Measurements from ENCODE around the gene GTF2F2.
A peak's percentile ranks its signal among the peaks of the same experiment; 100 is the strongest.

GTF2F2 gene

DNA sequence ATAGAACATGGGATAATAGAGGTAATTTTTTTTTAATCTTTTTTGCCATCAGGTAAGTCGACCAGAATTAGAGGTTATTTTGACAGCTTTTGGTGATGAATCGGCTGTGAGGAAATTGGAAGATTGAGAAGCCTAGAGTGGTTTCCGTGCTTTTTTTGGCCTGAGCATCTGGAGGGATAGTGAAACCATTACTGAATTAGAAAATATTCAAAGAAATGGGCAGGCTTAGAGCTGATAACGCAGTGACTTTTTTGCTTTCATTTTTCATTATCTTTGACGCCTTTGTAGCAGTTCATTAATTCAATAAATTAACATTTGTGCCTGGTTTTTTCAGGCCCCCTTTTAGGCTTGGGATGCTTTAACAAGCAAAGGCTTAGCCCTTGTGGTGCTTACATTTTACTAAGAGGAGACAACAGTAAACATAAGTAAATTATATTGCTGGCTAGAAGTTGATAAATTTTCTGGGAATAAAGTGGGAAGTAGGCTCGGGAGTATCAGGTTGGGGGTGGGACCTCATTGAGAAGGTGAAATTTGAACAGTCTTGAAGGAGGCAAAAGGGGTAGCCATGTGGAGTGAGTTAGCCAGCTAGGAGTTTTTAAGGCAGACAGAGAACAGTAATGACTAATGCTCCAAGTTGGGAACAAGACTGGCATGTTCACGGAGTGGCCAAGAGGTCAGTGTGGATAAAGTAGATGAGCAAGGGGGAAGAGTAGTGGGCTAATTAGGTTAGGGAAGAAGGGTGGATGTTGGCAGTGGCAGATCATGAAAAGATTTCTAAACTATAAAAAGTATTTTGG is 36.5 kb downstream of the GTF2F2 start:
- no peak for DNase-seq (ENCODE audit: low read depth in 2 of 2)
- TF ChIP-seq CTCF (IDR thresholded peaks at IDR 0.05; ENCODE audit: low read depth, low read length): no peak

GRCh38 chr13:45162194-45162593 is 41.9 kb downstream of the GTF2F2 start:
- no peak overlapping the region for H3K4me3 ChIP-seq (replicated peaks in 1 of 2; ENCODE audit: low read depth in 2 of 2, low read length in 2 of 2)
- peak; percentile 40 to 48 for DNase-seq (ENCODE audit: low read depth in 2 of 2)
- no peak for TF ChIP-seq CTCF (IDR thresholded peaks at IDR 0.05; ENCODE audit: low read depth, low read length)

More for the DNA sequence above, 36.5 kb downstream of the GTF2F2 start:
- H3K4me3 ChIP-seq (replicated peaks in 1 of 2; ENCODE audit: low read depth in 2 of 2, low read length in 2 of 2): no peak overlapping the region

- no peak for TF ChIP-seq CTCF (IDR thresholded peaks at IDR 0.05; ENCODE audit: low read depth, low read length)
- H3K4me3 ChIP-seq (replicated peaks in 1 of 2; ENCODE audit: low read depth in 2 of 2, low read length in 2 of 2): no peak overlapping the region
- DNase-seq (ENCODE audit: low read depth in 2 of 2): peak; percentile 84 to 92
Measured at GRCh38 chr13:45162821-45163220, 42.5 kb downstream of the GTF2F2 start.

GRCh38 chr13:45166858-45167257 is 46.5 kb downstream of the GTF2F2 start:
- no peak for TF ChIP-seq CTCF (IDR thresholded peaks at IDR 0.05; ENCODE audit: low read depth, low read length)
- DNase-seq (ENCODE audit: low read depth in 2 of 2): no peak
- H3K4me3 ChIP-seq (replicated peaks in 1 of 2; ENCODE audit: low read depth in 2 of 2, low read length in 2 of 2): no peak overlapping the region

GRCh38 chr13:45167611-45168554 is 47.6 kb downstream of the GTF2F2 start:
- no peak for TF ChIP-seq CTCF (IDR thresholded peaks at IDR 0.05; ENCODE audit: low read depth, low read length)
- H3K4me3 ChIP-seq (replicated peaks in 1 of 2; ENCODE audit: low read depth in 2 of 2, low read length in 2 of 2): no peak overlapping the region
- peak in 1 of 2 donors; percentile 25 for DNase-seq (ENCODE audit: low read depth in 2 of 2)

DNA sequence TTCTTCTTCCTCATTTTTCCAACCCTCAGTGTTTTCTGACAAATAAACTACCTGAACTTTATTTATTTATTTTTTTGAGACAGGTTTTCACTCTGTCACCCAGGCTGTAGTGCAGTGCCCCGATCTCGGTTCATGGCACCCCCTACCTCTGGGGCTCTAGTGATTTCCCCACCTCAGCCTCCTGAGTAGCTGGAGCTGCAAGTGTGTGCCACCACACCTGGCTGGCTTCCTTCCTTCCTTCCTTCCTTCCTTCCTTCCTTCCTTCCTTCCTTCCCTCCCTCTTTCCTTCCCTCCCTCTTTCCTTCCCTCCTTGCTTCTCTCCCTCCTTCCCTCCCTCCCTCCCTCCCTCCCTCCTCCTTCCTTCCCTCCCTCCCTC is 48.2 kb downstream of the GTF2F2 start:
- H3K4me3 ChIP-seq (replicated peaks in 1 of 2; ENCODE audit: low read depth in 2 of 2, low read length in 2 of 2): no peak overlapping the region
- no peak for DNase-seq (ENCODE audit: low read depth in 2 of 2)

More for the DNA sequence above, 48.2 kb downstream of the GTF2F2 start:
- TF ChIP-seq CTCF (IDR thresholded peaks at IDR 0.05; ENCODE audit: low read depth, low read length): no peak
